Right lobe of liver (tissue), 4 donors: ENCODE measurements around the gene USP48.

Experiments
- POLR2A ChIP-seq: fragments of 450-650 bp; IDR thresholded peaks from one replicate; pipeline ENCODE4 v1.6.1; 2017; ENCODE audit warnings: antibody characterized with exemption, mild to moderate bottlenecking
- TF ChIP-seq, protein P1 (sequence below), 4 donors: fragments of 200-600 bp in 3 of 4; fragments of 450-650 bp in 1 of 4; IDR thresholded peaks; one replicate each; pipeline versions ENCODE4 v1.5.1 to v1.8.0; 2016 to 2022; ENCODE audit warnings: antibody characterized with exemption in 4 of 4, mild to moderate bottlenecking in 2 of 4
- donor health status: DM: no; HTN: no; CAD: no.
- donor health status: DM: no; HTN: no; CAD: no.
- donor health status: DM: no; HTN: yes; CAD: no.

DNA sequence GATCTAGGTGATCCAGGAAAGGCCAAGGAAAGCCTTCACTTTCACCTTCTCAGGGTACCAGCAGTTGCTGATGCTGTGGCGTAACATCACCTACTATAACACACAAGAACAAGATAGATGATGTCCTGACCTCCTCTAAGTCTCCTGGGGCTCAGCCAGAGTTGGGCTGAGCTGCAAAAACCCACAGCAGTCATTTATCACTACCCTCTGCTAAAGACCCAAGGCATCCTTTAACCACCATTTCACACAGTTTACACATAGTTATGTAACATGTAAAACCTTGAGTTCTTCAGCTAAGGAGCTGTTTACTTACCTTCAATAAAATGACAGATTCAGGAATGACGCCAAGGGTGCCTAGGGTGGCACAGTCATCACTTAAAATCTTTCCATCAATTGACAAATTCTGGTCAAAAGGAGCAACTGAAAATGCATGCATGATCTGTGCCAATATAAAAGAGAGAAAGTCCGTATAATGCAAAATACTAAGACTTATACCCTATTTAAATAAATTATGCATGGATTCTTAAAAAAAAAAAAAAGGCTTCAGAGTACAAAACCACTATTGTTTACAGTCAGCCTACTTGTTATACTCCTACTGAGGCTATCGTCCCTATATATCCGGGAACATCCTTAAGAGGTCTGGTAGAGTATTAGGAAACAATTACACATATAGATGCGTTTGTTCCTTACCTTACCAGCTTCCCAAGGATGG, 93.1 kb downstream of the USP48 start:
- no peak for TF ChIP-seq POLR2A
- TF ChIP-seq, protein P1, sequence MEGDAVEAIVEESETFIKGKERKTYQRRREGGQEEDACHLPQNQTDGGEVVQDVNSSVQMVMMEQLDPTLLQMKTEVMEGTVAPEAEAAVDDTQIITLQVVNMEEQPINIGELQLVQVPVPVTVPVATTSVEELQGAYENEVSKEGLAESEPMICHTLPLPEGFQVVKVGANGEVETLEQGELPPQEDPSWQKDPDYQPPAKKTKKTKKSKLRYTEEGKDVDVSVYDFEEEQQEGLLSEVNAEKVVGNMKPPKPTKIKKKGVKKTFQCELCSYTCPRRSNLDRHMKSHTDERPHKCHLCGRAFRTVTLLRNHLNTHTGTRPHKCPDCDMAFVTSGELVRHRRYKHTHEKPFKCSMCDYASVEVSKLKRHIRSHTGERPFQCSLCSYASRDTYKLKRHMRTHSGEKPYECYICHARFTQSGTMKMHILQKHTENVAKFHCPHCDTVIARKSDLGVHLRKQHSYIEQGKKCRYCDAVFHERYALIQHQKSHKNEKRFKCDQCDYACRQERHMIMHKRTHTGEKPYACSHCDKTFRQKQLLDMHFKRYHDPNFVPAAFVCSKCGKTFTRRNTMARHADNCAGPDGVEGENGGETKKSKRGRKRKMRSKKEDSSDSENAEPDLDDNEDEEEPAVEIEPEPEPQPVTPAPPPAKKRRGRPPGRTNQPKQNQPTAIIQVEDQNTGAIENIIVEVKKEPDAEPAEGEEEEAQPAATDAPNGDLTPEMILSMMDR (IDR thresholded peaks at IDR 0.05), result no peak
